Vagina (tissue), 2 donors: Measurements from ENCODE around the gene SEMA4A. TPM values are rescaled to one million over a fixed set of nuclear protein-coding genes. Genes with fewer than 3 reads are reported as not detected.
A peak's percentile ranks its signal among the peaks of the same experiment; 100 is the strongest.

Experiments
- DNase-seq, 2 donors: peaks; one replicate each; pipeline ENCODE4 v3.0.0-alpha.2; 2017; ENCODE audit errors: extremely low spot score in 2 of 2
- H3K27ac ChIP-seq: fragments of 200-600 bp; sonication (generic); one replicate; pipeline ENCODE4 v1.5.1; 2019
- H3K27me3 ChIP-seq: fragments of 200-600 bp; sonication (generic); one replicate; pipeline ENCODE4 v1.5.1; 2019
- H3K36me3 ChIP-seq, 2 donors: fragments of 200-600 bp; sonication (generic); one replicate each; pipeline ENCODE4 v1.5.1; 2017 to 2019
- H3K4me1 ChIP-seq: fragments of 200-600 bp; sonication (generic); one replicate; pipeline ENCODE4 v1.5.1; 2019
- H3K4me3 ChIP-seq, 2 donors: fragments of 200-600 bp; sonication (generic); 1 replicate in 1 of 2; 2 replicates in 1 of 2; pipeline ENCODE4 v1.5.1; 2016 to 2019
- H3K9me3 ChIP-seq: fragments of 200-600 bp; sonication (generic); one replicate; pipeline ENCODE4 v1.5.1; 2019
- POLR2A ChIP-seq, 2 donors: fragments of 450-650 bp; IDR thresholded peaks; one replicate each; pipeline ENCODE4 v1.6.1; 2017; ENCODE audit warnings: antibody characterized with exemption in 2 of 2, mild to moderate bottlenecking in 2 of 2, moderate library complexity in 2 of 2
- POLR2AphosphoS5 ChIP-seq, 2 donors: sonication (generic); formaldehyde crosslinking; IDR thresholded peaks; one replicate each; pipeline ENCODE4 v1.9.0; 2017; ENCODE audit warnings: antibody characterized with exemption in 2 of 2, mild to moderate bottlenecking in 2 of 2, low read depth in 1 of 2; ENCODE audit not compliant: insufficient read depth in 1 of 2
- intact Hi-C: fragments of 100-400 bp; cut with DNase I; formaldehyde crosslinking; loops from one replicate; pipeline ENCODE4 v1.15.1; 2023
- total RNA-seq: library from RNA; depleted of rRNA; stranded (reverse); fragments of >200 nt; gene quantifications from one replicate; pipeline ENCODE4 v1.2.3, GENCODE V29; 2016
- TF ChIP-seq, protein P1 (sequence below), 3 experiments: fragments of 450-650 bp in 2 of 3; fragments of 200-600 bp in 1 of 3; sonication (generic) in 1 of 3; IDR thresholded peaks; one replicate each; pipeline ENCODE4 v1.5.1; 2017 to 2019; ENCODE audit warnings: antibody characterized with exemption in 3 of 3, mild to moderate bottlenecking in 2 of 3, moderate library complexity in 2 of 3

SEMA4A gene
- total RNA-seq, 1 donor from 2014 or later, result 18.7 TPM

- intact Hi-C loops, result no loop called here
- Histone ChIP-seq H3K4me1 (peaks cover 94% of the 10 kb centered on the region), H3K27me3 (no peaks in the 10 kb centered on the region), H3K27ac (peak overlapping the region; percentile 97), H3K36me3 (peaks cover 0 to 15% of the 10 kb centered on the region in 2 donors), H3K9me3 (no peaks in the 10 kb centered on the region), H3K4me3 (peak overlapping the region; percentile 100)
- no peak for DNase-seq
- TF ChIP-seq, protein P1, sequence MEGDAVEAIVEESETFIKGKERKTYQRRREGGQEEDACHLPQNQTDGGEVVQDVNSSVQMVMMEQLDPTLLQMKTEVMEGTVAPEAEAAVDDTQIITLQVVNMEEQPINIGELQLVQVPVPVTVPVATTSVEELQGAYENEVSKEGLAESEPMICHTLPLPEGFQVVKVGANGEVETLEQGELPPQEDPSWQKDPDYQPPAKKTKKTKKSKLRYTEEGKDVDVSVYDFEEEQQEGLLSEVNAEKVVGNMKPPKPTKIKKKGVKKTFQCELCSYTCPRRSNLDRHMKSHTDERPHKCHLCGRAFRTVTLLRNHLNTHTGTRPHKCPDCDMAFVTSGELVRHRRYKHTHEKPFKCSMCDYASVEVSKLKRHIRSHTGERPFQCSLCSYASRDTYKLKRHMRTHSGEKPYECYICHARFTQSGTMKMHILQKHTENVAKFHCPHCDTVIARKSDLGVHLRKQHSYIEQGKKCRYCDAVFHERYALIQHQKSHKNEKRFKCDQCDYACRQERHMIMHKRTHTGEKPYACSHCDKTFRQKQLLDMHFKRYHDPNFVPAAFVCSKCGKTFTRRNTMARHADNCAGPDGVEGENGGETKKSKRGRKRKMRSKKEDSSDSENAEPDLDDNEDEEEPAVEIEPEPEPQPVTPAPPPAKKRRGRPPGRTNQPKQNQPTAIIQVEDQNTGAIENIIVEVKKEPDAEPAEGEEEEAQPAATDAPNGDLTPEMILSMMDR (IDR thresholded peaks at IDR 0.05), result no peak
- peak in 1 of 2 donors; percentile 63 for TF ChIP-seq POLR2AphosphoS5 (IDR thresholded peaks at IDR 0.05; ENCODE audit: insufficient read depth in 1 of 2, low read depth in 1 of 2)
These were observed 26.5 kb upstream of the SEMA4A start for GRCh38 chr1:156126630-156127534.

DNA sequence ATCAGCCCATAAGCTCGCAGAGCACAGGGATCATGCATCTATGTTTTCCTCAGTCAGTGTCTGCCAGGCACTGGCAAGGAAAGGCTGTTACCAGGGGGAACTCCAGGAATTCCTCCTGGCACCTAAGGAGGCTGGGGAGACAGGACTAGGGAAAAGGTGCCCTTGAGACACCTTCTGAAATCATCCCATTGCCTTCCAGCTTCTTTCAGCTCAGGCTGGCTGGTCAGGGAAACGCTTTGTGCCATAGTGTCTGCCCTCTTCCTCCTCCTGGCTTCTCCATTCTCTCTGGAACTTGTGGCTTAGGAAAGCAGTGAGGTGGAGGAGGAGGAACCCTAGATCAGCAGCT, 25.1 kb upstream of the SEMA4A start:
- H3K4me1 ChIP-seq, result peaks cover 80% of the 10 kb centered on the region
- TF ChIP-seq, protein P1 (IDR thresholded peaks at IDR 0.05), result no peak
- TF ChIP-seq POLR2A (IDR thresholded peaks at IDR 0.05), result no peak
- TF ChIP-seq POLR2AphosphoS5 (IDR thresholded peaks at IDR 0.05; ENCODE audit: insufficient read depth in 1 of 2, low read depth in 1 of 2), result no peak
- DNase-seq, result no peak
- peak overlapping the region; percentile 97 for H3K27ac ChIP-seq
- intact Hi-C loops, result loop anchor here (2.0 kb wide), 1 partner anchor 13 kb away; the partner anchor contains the start of gene LMNA
- H3K4me3 ChIP-seq, result peak overlapping the region; percentile 23 to 35
- H3K36me3 ChIP-seq, result peaks cover 0 to 28% of the 10 kb centered on the region in 2 donors
- no peaks in the 10 kb centered on the region for H3K27me3 ChIP-seq
- H3K9me3 ChIP-seq, result no peaks in the 10 kb centered on the region

DNA sequence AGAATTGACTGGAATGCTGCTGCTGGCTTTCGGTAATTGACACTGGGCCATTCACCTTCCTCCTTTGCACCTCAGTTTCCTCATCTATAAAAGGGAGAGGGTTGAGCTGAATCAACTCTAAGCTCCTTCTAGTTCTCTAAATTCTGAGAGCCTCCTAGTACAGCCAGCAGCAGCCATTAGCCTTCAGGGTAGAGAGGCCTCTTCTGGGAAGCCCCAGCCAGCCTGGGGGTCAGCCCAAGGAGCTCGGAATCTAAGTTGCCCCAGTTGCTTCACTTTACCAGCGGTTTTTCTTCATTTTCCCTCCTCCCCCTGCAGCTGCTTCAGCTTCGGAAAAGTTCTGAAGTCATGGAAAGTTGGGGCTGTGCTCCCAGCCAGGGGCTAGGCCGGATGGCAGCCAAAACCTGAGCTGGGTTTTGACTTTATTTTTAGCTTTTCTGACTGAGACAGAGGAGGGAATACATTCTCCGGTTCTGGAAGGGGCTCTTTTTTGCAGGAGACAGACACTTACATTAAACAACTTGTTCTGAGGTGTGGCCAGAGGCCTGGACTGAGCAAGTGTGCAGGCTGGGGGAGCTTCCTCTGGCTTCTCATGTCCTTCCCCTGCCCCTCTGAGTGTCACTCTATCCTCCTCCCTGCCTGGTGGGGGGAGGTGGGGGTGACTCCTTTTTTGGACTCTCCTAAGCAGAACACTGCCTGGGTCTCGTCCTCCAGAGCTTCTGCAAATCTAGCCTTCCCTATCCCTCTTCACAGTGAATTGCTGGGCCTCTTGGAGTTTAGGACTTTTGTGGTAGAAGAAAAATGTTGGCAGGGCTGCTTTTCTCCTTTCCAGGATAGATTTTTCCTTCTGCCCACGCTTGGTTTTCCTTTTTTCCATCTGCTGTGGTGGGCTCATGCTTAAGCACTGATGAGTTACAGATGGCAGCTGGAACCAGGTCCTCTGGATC, 24.5 kb upstream of the SEMA4A start:
- H3K27ac ChIP-seq, result peak overlapping the region; percentile 97
- H3K4me1 ChIP-seq, result peaks cover 73% of the 10 kb centered on the region
- H3K27me3 ChIP-seq, result no peaks in the 10 kb centered on the region
- H3K9me3 ChIP-seq, result no peaks in the 10 kb centered on the region
- no peak for DNase-seq
- H3K36me3 ChIP-seq, result peaks cover 0 to 34% of the 10 kb centered on the region in 2 donors
- intact Hi-C loops, result loop anchor here (2.0 kb wide), 1 partner anchor 14 kb away; the partner anchor contains the start of gene LMNA
- TF ChIP-seq, protein P1 (IDR thresholded peaks at IDR 0.05), result no peak
- TF ChIP-seq POLR2AphosphoS5 (IDR thresholded peaks at IDR 0.05; ENCODE audit: insufficient read depth in 1 of 2, low read depth in 1 of 2) (peak; percentile 68 to 71), POLR2A (IDR thresholded peaks at IDR 0.05) (peak in 1 of 2 donors; percentile 5)
- H3K4me3 ChIP-seq, result peak overlapping the region; percentile 23 to 35

DNA sequence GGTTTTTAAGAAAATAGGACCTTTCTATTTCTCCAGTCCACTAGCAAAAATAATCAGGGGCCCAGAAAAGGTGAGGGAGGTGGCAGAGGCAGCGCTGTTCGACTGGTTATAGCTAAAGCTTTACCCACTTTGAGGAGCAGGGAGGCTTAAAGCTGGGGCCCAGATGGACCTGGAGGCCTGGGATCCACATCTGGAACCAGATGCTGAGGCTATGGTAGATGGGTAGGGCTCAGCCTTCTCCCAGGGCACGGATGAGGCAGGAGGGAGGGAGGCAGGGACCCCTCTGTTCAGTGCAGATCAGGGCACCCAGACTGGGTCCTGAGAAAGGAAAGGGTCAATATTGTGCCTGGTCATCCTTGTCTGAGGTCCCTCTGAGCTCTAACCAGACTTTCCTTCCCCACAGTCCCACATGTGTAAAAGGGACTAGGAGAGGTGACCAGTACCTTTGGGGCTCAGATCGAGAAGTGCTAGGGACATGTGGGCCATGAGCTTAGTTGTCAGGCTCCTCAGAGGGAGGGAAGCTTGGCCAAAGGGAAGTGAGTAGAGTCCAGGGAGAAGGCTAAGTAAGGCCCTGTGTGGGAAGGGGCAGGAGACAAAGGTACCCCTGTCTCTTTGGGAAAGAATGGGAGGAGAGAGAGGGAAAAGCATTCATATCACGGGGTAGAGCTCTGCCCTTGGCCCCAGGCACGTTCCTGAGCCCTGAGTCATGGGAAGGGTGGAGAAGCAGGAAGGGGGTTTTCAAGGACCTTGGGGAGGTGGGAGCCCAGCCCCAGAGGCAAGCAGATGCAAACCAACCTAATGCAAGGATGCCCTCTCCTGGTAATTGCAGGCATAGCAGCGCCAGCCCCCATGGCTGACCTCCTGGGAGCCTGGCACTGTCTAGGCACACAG, 23.5 kb upstream of the SEMA4A start:
- Histone ChIP-seq H3K36me3 (peaks cover 0 to 44% of the 10 kb centered on the region in 2 donors), H3K27me3 (no peaks in the 10 kb centered on the region), H3K4me3 (peak overlapping the region; percentile 23 to 35), H3K4me1 (peaks cover 63% of the 10 kb centered on the region), H3K9me3 (no peaks in the 10 kb centered on the region), H3K27ac (peak overlapping the region; percentile 97)
- TF ChIP-seq, protein P1 (IDR thresholded peaks at IDR 0.05), result peak; percentile 95 to 99 (median 98)
- TF ChIP-seq POLR2AphosphoS5 (IDR thresholded peaks at IDR 0.05; ENCODE audit: insufficient read depth in 1 of 2, low read depth in 1 of 2) (peak; percentile 75 to 84), POLR2A (IDR thresholded peaks at IDR 0.05) (peak in 1 of 2 donors; percentile 7)
- DNase-seq, result no peak
- intact Hi-C loops, result loop anchor here (2.0 kb wide), 2 partner anchors 15 to 33 kb away; partner anchors contain the start of gene LMNA
